ENCODE data around the gene PTPN1.

- no peak for TF ChIP-seq EZH2phosphoT487 (IDR thresholded peaks at IDR 0.05)
- no peak for TF ChIP-seq CTCF (IDR thresholded peaks at IDR 0.05)
Observed at GRCh38 chr20:50582092-50582491, 71.9 kb downstream of the PTPN1 start.

Data from neural progenitor cell (in vitro differentiated cells).